ENCODE data around the gene FAM131B. TPM values are rescaled to one million over a fixed set of nuclear protein-coding genes. Genes with fewer than 3 reads are reported as not detected.

FAM131B gene
- total and polyA plus RNA-seq, 9 of the 15 experiments (the other 6 are each of a cell fraction or from before 2014, with no cell fraction given) = 0.03 to 0.04 TPM; not detected in 7

- TF ChIP-seq CHAMP1 (IDR thresholded peaks at IDR 0.05) = no peak
- no peak for TF ChIP-seq PKNOX1 (IDR thresholded peaks at IDR 0.05)
- peak; percentile 98 for TF ChIP-seq ZNF584 (CRISPR knock-in tag; IDR thresholded peaks at IDR 0.05; ENCODE audit: low read depth)
- peak; percentile 98 for TF ChIP-seq ZNF174 (CRISPR knock-in tag; IDR thresholded peaks at IDR 0.05)
- peak; percentile 99 for TF ChIP-seq ZNF133 (CRISPR knock-in tag; IDR thresholded peaks at IDR 0.05)
- TF ChIP-seq ZNF655 (CRISPR knock-in tag; IDR thresholded peaks at IDR 0.05) = peak; percentile 89
- TF ChIP-seq RUNX1 (IDR thresholded peaks at IDR 0.05; ENCODE audit: low read depth) = no peak
- TF ChIP-seq ZNF224 (CRISPR knock-in tag; IDR thresholded peaks at IDR 0.05) = no peak
- TF ChIP-seq ZNF395 (CRISPR knock-in tag; IDR thresholded peaks at IDR 0.05) = peak; percentile 100
- TF ChIP-seq PTTG1 (tag; IDR thresholded peaks at IDR 0.05; ENCODE audit: low read depth) = peak; percentile 96
- no peak for TF ChIP-seq CBFA2T3 (IDR thresholded peaks at IDR 0.05)
- TF ChIP-seq MBD2 (IDR thresholded peaks at IDR 0.05; ENCODE audit: borderline replicate concordance, low read depth) = no peak
- TF ChIP-seq HIVEP1 (CRISPR knock-in tag; IDR thresholded peaks at IDR 0.05) = peak; percentile 99
- TF ChIP-seq ZNF316 (IDR thresholded peaks at IDR 0.05) = no peak
- peak; percentile 94 for TF ChIP-seq RHOXF2B (CRISPR knock-in tag; conservative IDR thresholded peaks at IDR 0.05)
- TF ChIP-seq ZNF280B (CRISPR knock-in tag; IDR thresholded peaks at IDR 0.05) = peak; percentile 90
- peak; percentile 72 for TF ChIP-seq ADNP (tag; IDR thresholded peaks at IDR 0.05)
- no peak for TF ChIP-seq SREBF2 (CRISPR knock-in tag; IDR thresholded peaks at IDR 0.05)
- peak; percentile 97 for TF ChIP-seq ELF4 (CRISPR knock-in tag; IDR thresholded peaks at IDR 0.05)
- peak; percentile 99 for TF ChIP-seq HDAC8 (tag; IDR thresholded peaks at IDR 0.05)
- no peak for TF ChIP-seq ZNF253 (CRISPR knock-in tag; conservative IDR thresholded peaks at IDR 0.05)
Observed at GRCh38 chr7:143369678-143370651, 7.5 kb upstream of the FAM131B start (continued).
